Mammary microvascular endothelial cell (primary cell): Measurements from ENCODE around the gene HGFAC. TPM values are rescaled to one million over a fixed set of nuclear protein-coding genes. Genes with fewer than 3 reads are reported as not detected.

Experiments used
- total RNA-seq: library from RNA; depleted of rRNA; stranded (reverse); fragments of >200 nt; gene quantifications from 2 replicates; pipeline ENCODE4 v1.2.3, GENCODE V29; 2015

HGFAC gene
- not detected in 2 replicates for total RNA-seq

GRCh38 chr4:3441501-3442459 is at the start of gene HGFAC:
HGFAC (plus strand) TSS chr4:3441968; CDS start chr4:3442002, 34 bp downstream.

GRCh38 chr4:3462790-3463415 is 21.1 kb downstream of the HGFAC start, which contains the start of gene DOK7:
DOK7 (plus strand) TSS chr4:3463306; CDS start chr4:3463376, 70 bp downstream.

Other genes starting within 250 kb of the HGFAC start
- 0.10 and 0.13 TPM in 2 replicates for gene MSANTD1, start 192.8 kb upstream of the HGFAC start, total RNA-seq
- 47.4 and 47.6 TPM in 2 replicates for gene RGS12, start 148.9 kb upstream of the HGFAC start, total RNA-seq
- gene DOK7, start 21.3 kb downstream of the HGFAC start, total RNA-seq = not detected in 2 replicates
- 150 and 168 TPM in 2 replicates for gene LRPAP1, start 90.5 kb downstream of the HGFAC start, total RNA-seq